ENCODE results near the gene C13orf46. TPM values are rescaled to one million over a fixed set of nuclear protein-coding genes. Genes with fewer than 3 reads are reported as not detected.

The C13orf46 gene
- total and polyA plus RNA-seq, 2 experiments from 2014 or later, result 1.7 TPM; not detected in 1

DNA sequence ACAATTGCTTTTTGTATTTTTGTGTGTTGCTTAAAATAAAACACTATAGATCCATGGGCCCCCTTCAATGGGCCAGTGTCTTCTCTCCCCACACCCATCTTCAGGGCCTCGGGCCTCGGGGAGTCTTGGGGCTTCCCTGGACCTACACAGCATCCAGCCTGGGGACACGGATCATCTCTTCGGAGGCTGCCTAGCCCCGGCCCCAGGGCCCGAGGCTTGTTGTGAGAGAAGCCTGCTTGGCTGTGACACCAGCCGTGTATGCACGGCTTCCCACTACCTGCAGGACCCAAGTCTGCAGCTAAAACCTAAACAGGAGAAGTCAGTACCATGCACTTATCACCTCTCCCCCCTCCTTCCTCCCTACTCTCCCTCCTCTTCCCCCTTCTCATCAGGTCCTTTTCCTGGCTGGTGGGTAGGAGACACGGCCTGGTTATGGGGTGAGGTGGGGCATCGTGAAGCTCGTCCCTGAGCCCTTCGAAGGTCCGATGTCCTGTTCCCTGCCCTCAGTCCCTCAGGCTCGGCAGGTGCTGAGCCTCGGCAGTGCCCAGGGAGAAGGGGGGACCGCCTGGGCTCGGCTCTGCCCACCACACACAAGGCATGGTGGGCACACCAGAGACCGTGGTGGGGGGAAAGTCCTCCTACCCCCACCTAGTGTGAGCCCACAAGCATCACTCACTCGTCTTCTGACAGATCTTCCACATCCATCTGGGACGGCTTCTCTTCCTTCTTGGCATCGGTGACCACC is 9.5 kb downstream of the C13orf46 start:
- no peak overlapping the region for H3K9ac ChIP-seq
- H3F3A ChIP-seq (ENCODE audit: insufficient read depth), result peaks cover 10% of the 10 kb centered on the region; the same call in 1 of the 2 replicates
- peaks cover 4% of the 10 kb centered on the region; the same call in 1 of the 2 replicates for H3K36me3 ChIP-seq (ENCODE audit: low read depth)
- H3K27me3 ChIP-seq (replicated peaks; ENCODE audit: insufficient read depth), result no peaks in the 10 kb centered on the region
- no peaks in the 10 kb centered on the region for H4K20me1 ChIP-seq (ENCODE audit: insufficient read depth)
- H3K4me3 ChIP-seq, result no peak overlapping the region
- no peaks in the 10 kb centered on the region for H3K79me2 ChIP-seq (ENCODE audit: insufficient read depth)
- WGBS, 2 experiments (ENCODE audit: low coverage in 1 of 2, low lambda C conversion rate in 2 of 2, missing lambda C conversion rate in 2 of 2), result 92 to 93% methylated on average over 21 of the region's 21 CpGs
- TF ChIP-seq EZH2 (IDR thresholded peaks at IDR 0.05; ENCODE audit: insufficient read depth, poor library complexity, severe bottlenecking) (no peak), EZH2phosphoT487 (IDR thresholded peaks at IDR 0.05; ENCODE audit: insufficient read depth, low read depth) (no peak)
- no peaks in the 10 kb centered on the region; the same call in 1 of the 2 replicates for H3K9me2 ChIP-seq (ENCODE audit: insufficient read depth)
- in situ Hi-C loops (cut with MboI), result no loop called here
- no peak overlapping the region for H3K27ac ChIP-seq
- H2AFZ ChIP-seq, result no peak overlapping the region
- no peaks in the 10 kb centered on the region for H3K4me1 ChIP-seq (ENCODE audit: insufficient read depth)
- no peaks in the 10 kb centered on the region for H3K9me3 ChIP-seq (ENCODE audit: low read depth)
- H3K4me2 ChIP-seq (ENCODE audit: unreplicated experiment), result no peak overlapping the region
- no peak for DNase-seq

DNA sequence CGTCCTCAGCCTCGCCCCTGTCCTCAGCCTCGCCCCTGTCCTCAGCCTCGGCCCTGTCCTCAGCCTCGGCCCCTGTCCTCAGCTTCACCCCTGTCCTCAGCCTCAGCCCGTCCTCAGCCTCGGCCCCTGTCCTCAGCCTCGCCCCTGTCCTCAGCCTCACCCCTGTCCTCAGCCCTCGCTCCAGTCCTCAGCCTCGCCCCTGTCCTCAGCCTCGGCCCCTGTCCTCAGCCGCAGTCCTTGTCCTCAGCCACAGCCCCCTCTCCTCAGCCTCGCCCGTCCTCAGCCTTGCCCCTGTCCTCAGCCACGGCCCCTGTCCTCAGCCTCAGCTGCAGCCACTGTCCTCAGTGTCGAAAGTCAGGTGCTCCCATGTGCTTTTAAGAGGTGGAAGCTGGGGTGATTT is 10.5 kb downstream of the C13orf46 start:
- Histone ChIP-seq H2AFZ (no peak overlapping the region), H3K4me2 (ENCODE audit: unreplicated experiment) (no peak overlapping the region), H3K36me3 (ENCODE audit: low read depth) (peaks cover 4% of the 10 kb centered on the region; the same call in 1 of the 2 replicates), H3K4me1 (ENCODE audit: insufficient read depth) (no peaks in the 10 kb centered on the region), H3K9me3 (ENCODE audit: low read depth) (no peaks in the 10 kb centered on the region), H3K79me2 (ENCODE audit: insufficient read depth) (no peaks in the 10 kb centered on the region), H4K20me1 (ENCODE audit: insufficient read depth) (no peaks in the 10 kb centered on the region), H3K27ac (no peak overlapping the region), H3K27me3 (replicated peaks; ENCODE audit: insufficient read depth) (no peaks in the 10 kb centered on the region), H3K9me2 (ENCODE audit: insufficient read depth) (no peaks in the 10 kb centered on the region; the same call in 1 of the 2 replicates), H3K9ac (no peak overlapping the region), H3K4me3 (no peak overlapping the region), H3F3A (ENCODE audit: insufficient read depth) (peaks cover 12% of the 10 kb centered on the region; the same call in 1 of the 2 replicates)
- TF ChIP-seq EZH2 (IDR thresholded peaks at IDR 0.05; ENCODE audit: insufficient read depth, poor library complexity, severe bottlenecking) (no peak), EZH2phosphoT487 (IDR thresholded peaks at IDR 0.05; ENCODE audit: insufficient read depth, low read depth) (no peak)
- 78 to 89% methylated on average over 7 to 16 of the region's 16 CpGs for WGBS, 2 experiments (ENCODE audit: low coverage in 1 of 2, low lambda C conversion rate in 2 of 2, missing lambda C conversion rate in 2 of 2)
- no peak for DNase-seq
- in situ Hi-C loops (cut with MboI), result no loop called here

DNA sequence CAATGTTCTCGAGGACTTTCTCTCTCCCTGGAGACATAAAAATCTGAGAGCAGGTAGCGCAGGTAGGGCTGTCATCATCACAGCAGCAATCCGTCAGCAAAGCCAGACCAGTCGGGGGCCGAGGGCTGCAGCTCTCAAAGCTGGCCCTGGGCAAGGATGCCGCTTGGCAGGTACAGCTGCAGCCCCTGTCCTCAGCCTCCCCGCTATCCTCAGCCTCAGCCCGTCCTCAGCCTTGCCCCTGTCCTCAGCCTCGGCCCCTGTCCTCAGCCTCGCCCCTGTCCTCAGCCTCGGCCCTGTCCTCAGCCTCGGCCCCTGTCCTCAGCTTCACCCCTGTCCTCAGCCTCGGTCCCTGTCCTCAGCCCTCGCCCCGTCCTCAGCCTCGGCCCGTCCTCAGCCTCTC is 10.9 kb downstream of the C13orf46 start:
- H3K27ac ChIP-seq, result no peak overlapping the region
- no peaks in the 10 kb centered on the region for H3K4me1 ChIP-seq (ENCODE audit: insufficient read depth)
- no peaks in the 10 kb centered on the region for H4K20me1 ChIP-seq (ENCODE audit: insufficient read depth)
- H3K9me3 ChIP-seq (ENCODE audit: low read depth), result no peaks in the 10 kb centered on the region
- in situ Hi-C loops (cut with MboI), result no loop called here
- no peak overlapping the region for H3K4me2 ChIP-seq (ENCODE audit: unreplicated experiment)
- WGBS, 2 experiments (ENCODE audit: low coverage in 1 of 2, low lambda C conversion rate in 2 of 2, missing lambda C conversion rate in 2 of 2), result 89 to 97% methylated on average over 6 to 15 of the region's 17 CpGs
- H3K79me2 ChIP-seq (ENCODE audit: insufficient read depth), result no peaks in the 10 kb centered on the region
- H3K4me3 ChIP-seq, result no peak overlapping the region
- H3K9ac ChIP-seq, result no peak overlapping the region
- peaks cover 12% of the 10 kb centered on the region; the same call in 1 of the 2 replicates for H3F3A ChIP-seq (ENCODE audit: insufficient read depth)
- TF ChIP-seq EZH2 (IDR thresholded peaks at IDR 0.05; ENCODE audit: insufficient read depth, poor library complexity, severe bottlenecking) (no peak), EZH2phosphoT487 (IDR thresholded peaks at IDR 0.05; ENCODE audit: insufficient read depth, low read depth) (no peak)
- H3K27me3 ChIP-seq (replicated peaks; ENCODE audit: insufficient read depth), result no peaks in the 10 kb centered on the region
- no peak for DNase-seq
- H2AFZ ChIP-seq, result no peak overlapping the region
- H3K36me3 ChIP-seq (ENCODE audit: low read depth), result peaks cover 4% of the 10 kb centered on the region; the same call in 1 of the 2 replicates
- H3K9me2 ChIP-seq (ENCODE audit: insufficient read depth), result no peaks in the 10 kb centered on the region; the same call in 1 of the 2 replicates

DNA sequence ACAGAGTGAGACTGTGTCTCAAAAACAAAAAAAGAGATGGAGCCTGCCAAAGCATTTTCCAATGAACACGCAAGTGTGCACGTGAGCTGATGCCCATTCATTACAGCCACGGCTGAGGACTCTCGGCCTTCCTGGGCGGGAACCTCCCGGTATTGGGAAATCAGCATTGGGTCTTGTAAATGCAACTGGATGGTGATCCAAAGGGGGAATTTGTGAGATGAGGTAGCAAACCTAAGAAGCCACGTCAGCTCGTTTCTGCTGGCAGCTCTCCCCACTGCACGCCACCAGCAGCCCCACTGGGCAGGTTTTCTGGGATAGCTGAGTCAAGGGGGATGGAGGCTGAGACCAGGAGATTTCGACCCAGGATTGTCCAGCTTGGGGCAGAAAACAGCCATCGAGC is 11.5 kb downstream of the C13orf46 start:
- Histone ChIP-seq H3F3A (ENCODE audit: insufficient read depth) (peaks cover 12% of the 10 kb centered on the region; the same call in 1 of the 2 replicates), H3K27me3 (replicated peaks; ENCODE audit: insufficient read depth) (no peaks in the 10 kb centered on the region), H3K27ac (no peak overlapping the region), H4K20me1 (ENCODE audit: insufficient read depth) (no peaks in the 10 kb centered on the region), H3K4me3 (no peak overlapping the region), H3K4me2 (ENCODE audit: unreplicated experiment) (no peak overlapping the region), H3K9me3 (ENCODE audit: low read depth) (no peaks in the 10 kb centered on the region), H3K9me2 (ENCODE audit: insufficient read depth) (no peaks in the 10 kb centered on the region; the same call in 1 of the 2 replicates), H3K9ac (no peak overlapping the region), H2AFZ (no peak overlapping the region), H3K79me2 (ENCODE audit: insufficient read depth) (no peaks in the 10 kb centered on the region), H3K4me1 (ENCODE audit: insufficient read depth) (no peaks in the 10 kb centered on the region), H3K36me3 (ENCODE audit: low read depth) (peaks cover 4% of the 10 kb centered on the region; the same call in 1 of the 2 replicates)
- 38% methylated on average over 11 of the region's 11 CpGs for WGBS, 2 experiments (ENCODE audit: low coverage in 1 of 2, low lambda C conversion rate in 2 of 2, missing lambda C conversion rate in 2 of 2)
- no peak for TF ChIP-seq EZH2phosphoT487 (IDR thresholded peaks at IDR 0.05; ENCODE audit: insufficient read depth, low read depth)
- TF ChIP-seq EZH2 (IDR thresholded peaks at IDR 0.05; ENCODE audit: insufficient read depth, poor library complexity, severe bottlenecking), result no peak
- DNase-seq, result peak; percentile 47
- in situ Hi-C loops (cut with MboI), result no loop called here
